IPS-18c (cell line): Measurements from ENCODE around the gene RNASEH1.
A peak's percentile ranks its signal among the peaks of the same experiment; 100 is the strongest.

ENCODE experiments used
- H3K4me3 ChIP-seq: 2 replicates; pipeline ENCODE4 v1.7.0; 2013; ENCODE audit warnings: low read depth, mild to moderate bottlenecking, low read length, moderate library complexity; ENCODE audit not compliant: insufficient read depth
- H3K9me3 ChIP-seq: one replicate; pipeline ENCODE4 v1.6.1; 2013; ENCODE audit warnings: mild to moderate bottlenecking, low read length, moderate library complexity; ENCODE audit not compliant: control insufficient read depth, insufficient read depth

Gene RNASEH1, protein sequence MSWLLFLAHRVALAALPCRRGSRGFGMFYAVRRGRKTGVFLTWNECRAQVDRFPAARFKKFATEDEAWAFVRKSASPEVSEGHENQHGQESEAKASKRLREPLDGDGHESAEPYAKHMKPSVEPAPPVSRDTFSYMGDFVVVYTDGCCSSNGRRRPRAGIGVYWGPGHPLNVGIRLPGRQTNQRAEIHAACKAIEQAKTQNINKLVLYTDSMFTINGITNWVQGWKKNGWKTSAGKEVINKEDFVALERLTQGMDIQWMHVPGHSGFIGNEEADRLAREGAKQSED

DNA sequence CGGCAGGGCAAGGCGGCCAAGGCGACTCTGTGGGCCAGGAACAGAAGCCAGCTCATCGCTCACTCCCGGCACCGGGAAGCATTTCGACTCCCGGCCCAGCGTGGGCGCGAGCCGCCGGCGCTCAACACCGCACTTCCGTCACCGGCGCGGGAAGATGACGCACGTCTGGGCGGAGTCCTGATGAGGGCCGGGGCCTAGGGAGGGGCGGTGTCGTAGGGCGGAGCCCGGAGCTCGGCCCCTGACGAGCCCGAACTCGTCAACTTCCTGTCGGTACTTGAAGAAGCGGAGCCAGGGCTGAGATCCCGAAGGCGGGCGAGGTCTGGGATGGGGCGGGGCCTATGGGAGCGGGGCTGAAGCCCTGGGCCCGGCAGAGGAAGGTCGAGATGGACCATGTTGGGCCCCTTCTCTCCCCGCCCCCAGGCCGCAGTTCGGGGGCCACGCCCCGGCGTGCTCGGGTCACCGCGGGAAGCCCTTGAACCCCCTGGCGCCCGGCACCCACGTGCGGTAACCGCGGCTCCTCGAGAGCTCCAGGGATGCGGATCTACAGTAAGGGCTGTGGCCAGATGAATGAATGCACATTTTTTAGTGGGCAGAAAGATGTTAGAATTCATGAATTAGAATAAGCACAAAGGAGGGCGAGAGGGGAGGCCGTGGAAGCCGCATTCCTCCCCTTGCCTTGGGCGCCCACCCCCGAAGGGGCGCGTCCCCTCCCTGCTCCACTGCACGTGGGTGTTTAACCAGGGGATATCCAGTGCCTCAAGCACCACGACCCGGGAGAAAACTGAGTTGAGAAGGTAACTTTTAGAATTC, at the start of gene RNASEH1:
Gene RNASEH1, minus strand, starts transcription at position 129 of the 810 bp plus-strand sequence. Its CDS starts 73 bp downstream, at position 56.
- H3K4me3 ChIP-seq: peak within 1 kb of the TSS; percentile 93
- peaks cover 2% of the 10 kb centered on the region for H3K9me3 ChIP-seq

DNA sequence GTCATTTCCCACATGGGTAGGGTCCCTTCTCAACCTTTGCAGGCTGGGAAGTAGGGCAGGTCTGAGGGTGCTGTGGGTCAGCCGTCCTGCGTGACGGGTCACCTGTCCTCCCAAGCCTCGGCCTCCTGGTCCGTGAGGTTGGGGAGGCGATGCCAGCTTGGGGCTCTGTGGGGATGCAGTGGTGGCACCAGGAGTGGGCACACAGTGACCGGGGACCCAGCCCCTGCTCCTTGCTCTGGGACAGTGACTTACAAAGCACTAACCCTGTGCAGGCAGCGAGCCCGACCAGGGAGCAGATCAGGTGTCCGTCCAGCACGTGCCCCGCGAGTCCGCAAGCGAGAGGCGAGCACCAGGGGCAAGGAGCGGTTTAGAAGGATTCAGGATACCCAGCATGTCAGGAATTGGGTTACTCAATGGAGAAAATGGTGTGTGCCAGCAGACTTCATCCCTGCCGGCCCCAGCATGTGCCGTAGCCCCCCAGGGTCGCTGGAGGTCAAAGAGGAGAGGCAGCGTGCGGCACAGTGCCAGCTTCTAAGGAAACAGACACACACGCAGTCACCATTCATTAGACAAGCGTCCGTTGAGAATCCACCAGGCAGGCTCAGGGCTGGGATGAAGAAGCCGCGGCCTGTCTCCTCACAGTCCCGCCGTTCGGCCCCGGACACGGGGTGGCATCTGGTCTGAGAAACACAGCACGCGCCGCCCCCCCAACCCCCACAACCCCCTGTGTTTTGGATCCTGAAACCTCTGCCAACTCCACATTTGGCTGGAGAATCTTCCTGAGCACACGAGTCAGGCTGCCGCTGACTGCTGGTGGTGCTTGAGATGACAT, 48.5 kb upstream of the RNASEH1 start:
- Histone ChIP-seq H3K9me3 (no peaks in the 10 kb centered on the region), H3K4me3 (no peak overlapping the region)

DNA sequence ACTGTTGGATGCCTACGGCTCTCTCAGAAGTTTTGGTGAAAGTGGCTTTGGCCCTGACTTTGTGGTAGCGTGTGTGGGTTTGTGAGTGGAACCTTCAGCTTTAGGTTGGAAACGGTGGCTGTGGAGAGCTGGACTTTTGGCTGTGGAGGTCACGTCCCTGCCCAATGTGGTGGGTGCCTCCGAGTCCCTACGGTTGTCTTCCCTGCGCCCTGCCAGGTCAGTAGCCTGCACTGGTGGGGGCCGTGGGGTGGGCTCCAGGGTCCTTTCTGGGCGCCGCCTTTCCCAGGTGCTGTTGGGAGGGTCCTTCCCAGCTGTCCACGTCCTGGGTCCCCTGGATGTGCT, 47.9 kb upstream of the RNASEH1 start:
- H3K4me3 ChIP-seq: no peak overlapping the region
- no peaks in the 10 kb centered on the region for H3K9me3 ChIP-seq

DNA sequence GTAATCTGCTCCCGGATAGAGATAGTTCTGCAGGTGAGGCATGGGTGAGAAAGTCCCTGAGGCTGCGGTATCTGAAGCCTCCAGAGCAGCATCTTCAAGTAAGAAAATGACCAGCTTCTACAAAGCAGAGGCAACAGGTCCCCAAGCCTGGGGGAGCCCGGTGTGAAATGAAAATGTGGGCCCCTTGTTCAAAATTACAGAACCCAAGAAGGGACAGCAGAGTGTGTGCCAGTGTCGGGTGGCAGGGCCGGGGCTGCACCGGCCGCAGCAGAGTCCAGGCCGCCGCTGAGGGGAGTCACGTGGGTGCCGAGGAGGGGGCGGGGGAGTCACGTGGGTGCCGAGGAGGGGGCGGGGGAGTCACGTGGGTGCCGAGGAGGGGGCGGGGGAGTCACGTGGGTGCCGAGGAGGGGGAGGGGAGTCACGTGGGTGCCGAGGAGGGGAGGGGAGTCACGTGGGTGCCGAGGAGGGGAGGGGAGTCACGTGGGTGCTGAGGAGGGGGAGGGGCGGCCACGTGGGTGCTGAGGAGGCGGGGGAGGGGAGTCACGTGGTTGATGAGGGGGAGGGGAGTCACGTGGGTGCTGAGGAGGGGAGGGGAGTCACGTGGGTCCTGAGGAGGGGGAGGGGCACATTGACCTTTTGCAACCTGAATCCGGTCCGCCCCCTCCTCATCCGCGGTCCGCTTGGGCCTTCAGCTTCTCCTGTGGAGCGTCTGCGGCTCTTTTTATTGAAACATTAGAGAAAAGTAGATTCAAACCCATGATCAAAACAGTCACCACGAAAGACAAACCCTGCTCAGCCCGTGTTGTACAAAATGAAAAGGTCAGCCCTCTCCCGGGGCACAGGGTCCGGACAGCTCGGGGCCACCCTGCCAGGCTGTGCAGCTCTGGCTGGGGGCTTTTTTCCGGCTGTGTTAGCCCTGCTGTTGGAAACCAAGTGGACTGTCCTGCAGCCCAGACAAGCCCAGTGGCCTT, 47.1 kb upstream of the RNASEH1 start:
- H3K4me3 ChIP-seq: no peak overlapping the region

DNA sequence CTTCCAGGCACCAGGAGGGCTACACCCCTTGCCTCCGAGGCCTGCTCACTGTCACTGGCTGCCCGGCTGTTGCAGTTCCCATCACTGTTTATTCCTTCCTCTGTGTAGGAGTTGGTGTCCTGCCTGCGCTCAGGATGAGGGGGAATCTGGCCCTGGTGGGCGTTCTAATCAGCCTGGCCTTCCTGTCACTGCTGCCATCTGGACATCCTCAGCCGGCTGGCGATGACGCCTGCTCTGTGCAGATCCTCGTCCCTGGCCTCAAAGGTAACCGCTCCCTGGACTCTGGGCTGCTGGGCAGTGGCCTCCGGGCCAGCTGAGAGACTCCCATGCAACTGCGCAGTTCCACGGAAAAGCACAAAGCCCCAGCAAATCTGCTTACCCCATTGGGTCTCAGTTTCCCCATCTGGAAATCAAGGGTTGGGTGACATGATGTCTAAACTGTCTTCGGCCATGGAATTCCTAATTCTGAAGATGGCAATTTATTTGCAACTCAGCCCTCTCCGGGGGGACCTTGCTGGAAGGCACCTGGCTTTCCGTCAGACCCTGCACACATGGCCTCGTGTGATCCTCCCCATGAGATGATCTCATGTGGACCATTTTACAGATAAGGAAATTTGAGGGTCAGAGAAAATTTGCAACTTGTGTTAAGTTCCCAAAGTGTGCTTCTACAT, 46.2 kb upstream of the RNASEH1 start:
- no peak overlapping the region for H3K4me3 ChIP-seq

More for the DNA sequence above, 47.1 kb upstream of the RNASEH1 start:
- no peaks in the 10 kb centered on the region for H3K9me3 ChIP-seq

DNA sequence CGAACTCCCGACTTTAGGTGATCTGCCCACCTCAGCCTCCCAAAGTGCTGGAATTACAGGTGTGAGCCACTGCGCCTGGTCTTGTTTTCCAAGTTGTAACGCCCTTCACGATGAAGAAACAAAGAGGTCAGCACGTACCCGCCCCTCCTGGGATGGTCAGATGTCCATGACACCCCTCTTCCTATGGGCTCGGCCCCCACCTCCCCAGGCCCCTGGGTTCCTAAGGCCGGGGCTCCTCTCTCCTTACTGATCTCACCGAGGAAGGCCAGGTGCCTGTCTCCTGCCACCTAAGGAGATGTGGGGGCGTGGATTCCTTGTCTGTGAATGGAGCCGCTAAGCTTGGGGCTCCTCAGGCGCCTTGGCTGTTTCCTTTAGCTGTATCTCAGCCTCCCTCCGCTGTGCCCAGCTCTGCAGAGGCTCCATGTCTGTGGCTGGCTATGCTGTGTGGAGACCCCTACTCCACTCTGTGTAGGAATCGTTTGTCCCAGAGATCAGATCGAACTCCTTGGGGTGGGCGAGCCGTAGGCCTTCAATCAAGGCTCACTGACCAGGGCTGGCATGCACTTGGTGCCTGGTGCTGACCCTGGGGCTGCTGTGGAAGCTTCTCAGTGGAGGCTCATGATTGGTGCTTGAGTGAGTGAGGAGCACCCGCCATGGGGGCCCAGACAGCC, 45.5 kb upstream of the RNASEH1 start:
- Histone ChIP-seq H3K9me3 (no peaks in the 10 kb centered on the region), H3K4me3 (no peak overlapping the region)

More for the DNA sequence above, 46.2 kb upstream of the RNASEH1 start:
- H3K9me3 ChIP-seq: no peaks in the 10 kb centered on the region

DNA sequence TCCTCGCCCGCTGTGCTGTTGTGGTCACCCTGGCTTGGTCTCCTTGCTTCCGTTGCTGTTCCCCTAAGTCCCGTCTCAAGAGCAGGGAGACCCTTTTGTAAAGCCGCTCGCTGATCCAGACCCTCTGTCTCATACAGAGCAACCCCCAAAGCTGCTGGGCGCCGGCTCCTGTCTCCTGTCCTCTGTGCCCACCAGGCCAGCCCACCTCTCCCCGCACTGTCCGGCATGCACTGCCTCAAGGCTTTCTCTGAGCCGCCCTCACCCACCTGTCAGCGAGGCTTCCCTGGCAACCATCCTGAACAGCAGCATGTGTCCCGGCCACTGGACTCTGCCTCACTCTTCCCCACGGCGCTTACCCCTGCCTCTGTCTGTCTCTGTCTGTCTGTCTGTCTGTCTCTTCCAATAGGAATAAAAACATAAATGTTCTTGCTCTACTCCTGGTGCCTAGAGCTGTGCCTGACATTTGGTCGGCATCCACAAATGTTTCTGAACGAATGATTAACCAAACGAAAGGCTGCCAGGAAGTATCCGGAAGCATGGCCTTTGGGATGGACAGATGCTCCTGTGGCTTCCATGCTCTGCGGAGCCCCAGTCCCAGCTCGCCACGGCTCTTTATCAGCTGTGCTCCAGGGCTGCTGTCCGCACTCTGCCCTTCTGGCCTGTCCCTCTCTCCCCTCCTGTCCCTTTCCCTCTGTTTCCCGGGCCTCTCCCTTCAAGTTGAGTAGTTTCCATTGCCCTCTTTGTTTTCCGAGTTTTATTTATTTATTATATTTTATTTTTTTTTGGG, 44.6 kb upstream of the RNASEH1 start:
- H3K4me3 ChIP-seq: no peak overlapping the region
- no peaks in the 10 kb centered on the region for H3K9me3 ChIP-seq

DNA sequence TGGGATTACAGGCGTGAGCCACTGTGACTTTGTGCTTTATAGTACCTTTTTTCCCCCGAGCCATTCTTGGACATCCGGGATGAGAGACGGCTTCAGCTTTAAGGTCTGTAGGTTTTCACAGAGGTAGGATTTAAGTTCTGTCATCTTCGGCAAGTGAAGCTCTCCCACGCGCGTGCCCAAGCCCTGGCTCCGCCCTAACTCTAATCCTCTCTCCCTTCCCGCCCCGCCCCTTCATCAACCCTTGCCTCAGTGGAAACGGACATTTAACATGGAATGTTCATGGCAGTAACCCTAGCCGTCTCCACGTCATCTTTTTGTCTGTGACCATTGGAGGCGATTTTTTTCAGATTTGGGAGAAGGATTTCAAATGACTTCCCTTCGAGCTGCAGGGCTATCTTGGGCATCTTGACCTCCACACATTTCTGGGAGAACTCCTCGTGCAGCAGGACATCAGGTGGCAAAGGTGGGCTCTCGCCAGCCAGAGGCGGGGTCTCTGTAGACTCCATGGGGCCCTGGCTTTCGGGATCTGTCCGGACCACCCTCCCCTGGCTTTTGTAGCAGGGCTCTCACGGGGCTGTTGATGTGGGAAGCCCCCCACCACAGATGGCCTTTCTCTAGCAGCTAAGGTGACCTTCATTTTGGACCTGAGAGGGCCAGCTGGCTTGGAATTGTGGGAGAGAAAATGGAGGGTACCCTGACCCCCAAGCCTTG, 43.6 kb upstream of the RNASEH1 start:
- H3K9me3 ChIP-seq: no peaks in the 10 kb centered on the region
- no peak overlapping the region for H3K4me3 ChIP-seq

DNA sequence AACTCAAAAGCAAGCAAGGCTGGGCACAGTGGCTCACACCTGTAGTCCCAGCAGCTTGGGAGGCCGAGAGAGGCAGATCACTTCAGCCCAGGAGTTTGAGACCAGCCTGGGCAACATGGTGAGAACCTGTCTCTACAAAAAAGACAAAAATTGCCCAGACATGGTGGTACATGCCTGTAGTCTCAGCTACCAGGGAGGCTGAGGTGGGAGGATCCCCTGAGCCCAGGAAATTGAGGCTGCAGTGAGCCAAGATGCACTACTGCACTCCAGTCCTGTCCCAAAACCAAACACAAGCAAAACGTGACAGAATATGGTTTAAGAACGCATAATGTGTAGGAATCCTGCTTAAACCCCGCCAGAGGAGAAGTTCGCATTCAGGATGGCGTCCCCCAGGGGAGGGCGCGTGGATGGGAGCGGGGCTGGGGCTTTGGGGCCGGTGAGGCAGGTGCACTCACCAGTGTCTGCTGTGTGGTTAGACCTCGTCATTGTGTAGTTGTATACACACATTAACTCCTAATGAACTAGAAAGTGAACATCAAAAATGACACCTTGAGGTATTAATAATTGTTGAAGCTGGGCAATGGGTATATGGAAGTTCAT, 42.2 kb upstream of the RNASEH1 start:
- H3K4me3 ChIP-seq: no peak overlapping the region

DNA sequence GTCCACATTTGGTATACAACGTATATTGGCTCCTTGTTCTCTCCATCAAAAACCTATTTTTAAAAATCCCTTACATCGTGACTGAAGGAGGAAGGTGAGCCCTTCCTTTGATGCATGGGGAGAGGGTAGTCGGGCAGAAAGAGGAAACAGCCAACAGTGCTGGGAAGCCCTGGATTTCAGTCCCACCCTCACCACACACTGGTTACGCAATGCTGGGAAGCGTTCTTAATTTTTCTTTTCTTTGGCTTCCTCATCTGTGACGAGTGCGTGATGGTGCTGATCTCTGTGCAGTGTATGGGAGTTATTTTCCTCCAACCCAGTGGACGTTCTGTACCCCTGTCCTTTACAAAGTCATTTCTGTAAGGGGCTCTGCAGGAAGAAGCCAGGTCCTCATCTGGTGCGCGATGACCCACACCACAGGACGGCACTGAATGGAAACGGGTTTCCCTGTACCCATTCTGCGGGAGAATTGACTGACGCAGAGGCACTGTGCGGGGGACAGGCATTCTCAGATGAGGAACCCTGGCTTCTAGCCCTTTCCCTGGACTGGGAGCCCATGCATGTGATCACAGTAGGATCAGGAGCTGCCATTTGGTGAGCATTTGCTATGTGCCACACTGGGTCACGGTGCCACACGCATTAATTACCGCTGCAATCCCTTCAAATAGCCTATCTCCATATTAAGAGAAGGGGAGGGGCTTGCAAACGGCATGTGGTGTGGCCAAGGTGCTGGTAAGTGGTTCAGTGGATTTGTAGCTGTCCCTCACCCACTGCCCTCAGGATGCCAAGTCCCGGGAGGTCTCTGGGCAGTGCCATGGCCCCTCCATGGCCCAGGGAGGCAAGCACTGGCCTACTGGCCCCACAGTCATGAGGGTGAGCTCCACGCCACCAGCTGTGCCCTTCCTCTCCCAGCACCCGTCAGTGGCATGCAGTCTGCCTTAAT, 41.0 kb upstream of the RNASEH1 start:
- H3K9me3 ChIP-seq: no peaks in the 10 kb centered on the region
- no peak overlapping the region for H3K4me3 ChIP-seq

More for the DNA sequence above, 42.2 kb upstream of the RNASEH1 start:
- no peaks in the 10 kb centered on the region for H3K9me3 ChIP-seq

DNA sequence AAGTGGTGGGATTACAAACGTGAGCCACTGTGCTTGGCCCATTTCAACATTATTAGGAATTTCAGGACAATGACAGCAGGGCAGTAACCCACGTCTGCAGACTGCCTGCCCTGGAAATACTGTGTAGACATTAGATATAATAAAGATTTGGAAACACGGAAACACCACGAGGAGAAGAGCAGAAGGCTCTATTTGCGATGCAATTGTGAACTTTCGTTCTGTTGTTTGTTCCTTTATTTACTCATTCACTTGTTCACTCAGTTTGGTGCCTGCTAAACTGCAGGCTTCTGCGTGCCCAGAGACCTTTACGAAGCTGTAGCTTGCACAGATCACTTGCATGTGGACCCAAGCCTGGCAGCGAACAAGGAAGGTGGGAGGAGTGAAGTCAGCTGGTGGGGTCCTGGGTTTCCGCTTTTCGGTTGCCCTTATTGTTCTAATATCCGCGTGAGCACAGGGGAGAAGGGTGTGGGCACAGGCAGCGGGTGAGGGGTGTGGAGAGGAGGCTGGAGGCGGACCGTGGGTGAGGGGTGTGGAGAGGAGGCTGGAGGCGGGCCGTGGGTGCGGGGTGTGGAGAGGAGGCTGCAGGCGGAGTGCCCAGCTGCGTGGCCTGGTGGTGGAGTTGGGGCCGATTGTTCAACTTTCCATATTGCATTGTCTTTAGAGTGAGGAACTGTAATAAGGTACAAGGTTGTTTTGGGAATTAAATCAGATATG, 40.2 kb upstream of the RNASEH1 start:
- no peaks in the 10 kb centered on the region for H3K9me3 ChIP-seq
- H3K4me3 ChIP-seq: no peak overlapping the region

DNA sequence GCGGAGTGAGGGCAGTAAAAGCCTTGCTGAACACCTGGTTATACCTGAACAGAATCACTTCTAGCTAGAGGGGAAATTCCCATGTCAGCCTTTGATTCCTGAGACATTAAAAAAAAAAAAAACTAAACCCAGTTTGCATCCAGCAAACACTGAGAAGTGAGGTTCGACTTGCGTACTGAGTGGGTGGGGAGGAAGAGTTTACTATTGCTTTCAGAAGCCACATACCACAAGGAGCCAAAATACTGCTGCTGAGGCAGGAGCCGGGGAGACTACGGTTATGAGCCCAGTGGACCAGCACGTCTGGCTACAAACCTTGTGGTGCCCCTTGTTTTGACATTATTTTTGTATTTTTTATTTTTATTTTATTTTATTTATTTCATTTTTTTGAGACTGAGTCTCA, 39.4 kb upstream of the RNASEH1 start:
- Histone ChIP-seq H3K9me3 (no peaks in the 10 kb centered on the region), H3K4me3 (no peak overlapping the region)

DNA sequence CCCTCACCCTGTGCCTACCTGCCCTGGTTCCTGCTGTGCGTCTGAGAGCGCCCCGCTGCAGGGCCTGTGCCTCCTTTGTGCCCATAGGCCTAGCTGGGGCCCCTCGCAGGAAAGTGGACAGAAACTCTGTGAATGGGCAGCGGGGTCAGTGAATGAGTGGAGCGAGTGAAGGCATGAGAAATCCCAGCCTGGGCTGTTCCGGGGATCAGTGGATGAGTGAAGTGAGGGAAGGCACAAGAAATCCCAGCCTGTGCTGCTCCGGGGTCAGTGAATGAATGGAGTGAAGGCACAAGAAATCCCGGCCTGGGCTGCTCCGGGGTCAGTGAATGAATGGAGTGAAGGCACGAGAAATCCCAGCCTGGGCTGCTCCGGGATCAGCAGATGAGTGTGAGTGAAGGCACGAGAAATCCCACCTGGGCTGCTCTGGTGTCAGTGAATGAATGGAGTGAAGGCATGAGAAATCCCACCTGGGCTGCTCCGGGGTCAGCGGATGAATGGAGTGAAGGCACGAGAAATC, 38.8 kb upstream of the RNASEH1 start:
- Histone ChIP-seq H3K9me3 (no peaks in the 10 kb centered on the region), H3K4me3 (no peak overlapping the region)
